NCI-H526 (cell line): ENCODE measurements around the gene HS6ST1.

Experiments
- DNase-seq, 2 experiments: peaks; one replicate each; lab custom pipeline; 2025; lab: John Stamatoyannopoulos, UW

Gene HS6ST1, protein sequence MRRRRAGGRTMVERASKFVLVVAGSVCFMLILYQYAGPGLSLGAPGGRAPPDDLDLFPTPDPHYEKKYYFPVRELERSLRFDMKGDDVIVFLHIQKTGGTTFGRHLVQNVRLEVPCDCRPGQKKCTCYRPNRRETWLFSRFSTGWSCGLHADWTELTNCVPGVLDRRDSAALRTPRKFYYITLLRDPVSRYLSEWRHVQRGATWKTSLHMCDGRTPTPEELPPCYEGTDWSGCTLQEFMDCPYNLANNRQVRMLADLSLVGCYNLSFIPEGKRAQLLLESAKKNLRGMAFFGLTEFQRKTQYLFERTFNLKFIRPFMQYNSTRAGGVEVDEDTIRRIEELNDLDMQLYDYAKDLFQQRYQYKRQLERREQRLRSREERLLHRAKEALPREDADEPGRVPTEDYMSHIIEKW

GRCh38 chr2:128318776-128319464, at the start of gene HS6ST1:
TSS of gene HS6ST1 (minus strand) at chr2:128318868. CDS start at chr2:128318563, 305 bp downstream.
- peak; percentile 27 to 93 for DNase-seq

DNA sequence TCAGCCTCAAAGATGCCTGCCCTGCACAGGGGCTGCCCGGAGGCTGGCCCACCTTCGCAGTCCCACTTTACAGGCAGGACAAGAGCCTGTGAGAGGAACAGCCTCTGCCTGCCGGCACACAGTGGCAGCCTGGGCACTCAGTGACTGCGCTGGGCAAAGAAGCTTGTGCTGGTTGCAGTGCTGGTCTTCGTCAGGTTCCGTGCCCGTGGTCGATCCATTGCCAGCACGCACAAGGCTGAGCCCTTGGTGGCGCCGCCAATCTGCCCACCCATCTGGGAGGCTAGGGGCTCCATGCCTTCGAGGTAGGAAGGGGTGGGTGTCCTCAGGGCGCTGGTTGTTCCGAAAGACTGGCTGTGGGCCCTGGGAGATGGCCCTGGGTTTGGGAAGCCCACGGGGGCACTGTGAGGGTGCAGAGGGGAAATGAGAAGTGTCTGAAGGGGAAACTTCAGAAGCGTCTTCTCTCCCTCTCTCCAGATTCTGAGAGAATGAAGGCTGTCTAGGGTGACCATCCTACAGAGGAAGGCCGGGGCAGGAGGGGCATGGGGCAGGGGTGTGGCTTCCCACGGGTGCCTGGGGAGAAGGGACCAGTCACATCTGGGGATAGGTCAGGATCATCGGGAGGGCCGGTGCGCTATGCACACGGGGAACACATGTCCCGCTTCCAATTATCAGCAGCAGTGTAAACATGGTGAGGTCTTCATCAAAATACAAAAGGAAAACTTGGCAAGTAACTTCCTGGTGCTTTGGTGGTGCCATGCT, 49.1 kb upstream of the HS6ST1 start:
- DNase-seq, result no peak

- DNase-seq, result no peak
Observed at GRCh38 chr2:128366713-128367511, 48.2 kb upstream of the HS6ST1 start.

DNA sequence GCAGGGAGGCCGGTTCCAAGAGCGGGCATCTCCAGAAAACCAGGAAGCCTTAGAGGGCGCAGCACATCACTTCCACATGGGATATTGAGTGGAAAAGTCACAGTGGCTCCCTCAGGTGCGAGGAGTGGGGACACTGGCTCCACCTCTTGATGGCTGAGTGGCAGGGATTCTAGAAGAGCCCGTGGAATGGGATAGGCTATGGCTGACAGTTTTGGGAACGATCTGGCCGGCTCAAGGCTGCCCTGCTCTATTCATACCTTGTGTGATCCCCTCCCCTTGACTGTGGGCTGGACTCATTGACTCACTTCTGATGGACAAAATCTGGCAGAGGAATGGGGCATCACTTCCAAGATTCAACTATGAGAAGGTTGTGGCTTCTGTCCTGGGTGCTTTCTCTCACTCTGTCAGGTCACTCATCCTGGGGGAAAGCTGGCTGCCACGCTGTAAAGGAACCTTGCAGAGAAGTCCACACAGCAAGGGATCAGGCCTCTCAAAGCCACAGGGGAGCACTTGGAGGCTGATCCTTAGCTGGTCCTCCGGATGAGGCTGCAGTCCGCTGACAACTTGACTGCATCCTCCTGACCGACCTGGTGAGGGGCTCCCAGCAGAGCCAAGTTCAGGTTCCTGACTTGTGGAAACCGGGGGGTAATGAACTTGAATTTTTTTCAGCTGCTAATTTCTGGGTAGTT, 46.7 kb upstream of the HS6ST1 start:
- no peak for DNase-seq

DNA sequence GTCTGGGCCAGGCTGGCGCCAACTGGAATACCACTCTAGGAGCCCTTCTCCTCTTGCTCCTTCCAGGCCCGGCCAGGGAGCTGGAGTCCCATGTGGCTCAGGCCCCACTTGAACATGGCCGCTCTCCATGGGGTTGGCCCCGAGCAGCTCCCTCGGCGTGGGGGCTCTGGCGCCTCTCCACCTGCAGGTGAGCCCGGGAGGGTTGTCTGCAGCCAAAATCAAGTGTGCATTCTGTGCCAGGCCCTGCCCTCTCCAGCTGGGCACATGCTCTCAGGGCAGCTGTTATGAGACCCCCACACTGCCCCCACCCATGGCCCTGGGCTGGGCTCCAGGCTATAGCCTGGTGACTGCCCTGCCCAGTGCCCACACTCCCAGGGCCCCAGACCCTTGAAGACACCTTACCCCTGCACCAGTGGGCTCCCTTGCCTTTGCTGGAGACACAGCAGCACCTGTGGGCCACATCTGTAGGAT, 45.8 kb upstream of the HS6ST1 start:
- DNase-seq, result no peak

- no peak for DNase-seq
Observed at GRCh38 chr2:128363934-128364361, 45.3 kb upstream of the HS6ST1 start.

DNA sequence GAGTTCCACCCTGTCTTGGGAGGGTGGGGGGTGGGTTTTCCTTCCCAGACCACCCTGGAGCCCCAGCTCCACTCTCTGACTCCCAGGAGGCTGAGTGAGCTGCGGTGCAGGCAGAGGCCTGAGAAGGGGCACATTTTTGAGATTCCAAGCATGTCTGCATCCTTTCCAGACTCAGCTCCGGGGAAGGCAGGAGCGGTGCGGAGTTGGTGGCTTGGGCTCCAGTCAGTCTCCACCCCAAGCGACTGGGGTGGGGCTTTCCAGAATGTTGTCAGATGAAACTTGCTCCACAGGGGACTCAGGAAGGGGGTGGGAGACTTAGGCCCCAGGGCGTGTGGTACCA, 44.2 kb upstream of the HS6ST1 start:
- no peak for DNase-seq

- no peak for DNase-seq
Observed at GRCh38 chr2:128362176-128362888, 43.7 kb upstream of the HS6ST1 start.

GRCh38 chr2:128361376-128362131, 42.9 kb upstream of the HS6ST1 start:
- no peak for DNase-seq

DNA sequence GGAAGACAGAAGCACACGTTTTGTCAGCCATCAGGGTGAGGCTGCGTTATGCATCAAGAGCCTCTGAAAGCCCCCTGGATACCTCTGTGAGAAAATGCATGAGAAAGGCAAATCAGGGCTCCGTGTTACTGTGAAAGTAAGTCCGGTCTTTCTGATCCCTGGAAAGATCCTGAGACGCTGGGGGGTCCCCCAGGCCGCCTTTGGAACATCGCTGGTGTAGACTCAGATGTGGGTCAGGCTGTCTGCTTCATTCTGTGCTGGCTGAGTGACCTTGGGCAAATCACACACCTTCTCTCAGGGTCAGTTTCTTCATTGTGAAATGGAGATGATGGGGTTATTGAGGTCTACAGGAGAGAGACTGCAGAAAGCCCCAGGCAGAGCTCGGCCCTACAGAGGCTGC, 42.0 kb upstream of the HS6ST1 start:
- DNase-seq, result no peak

DNA sequence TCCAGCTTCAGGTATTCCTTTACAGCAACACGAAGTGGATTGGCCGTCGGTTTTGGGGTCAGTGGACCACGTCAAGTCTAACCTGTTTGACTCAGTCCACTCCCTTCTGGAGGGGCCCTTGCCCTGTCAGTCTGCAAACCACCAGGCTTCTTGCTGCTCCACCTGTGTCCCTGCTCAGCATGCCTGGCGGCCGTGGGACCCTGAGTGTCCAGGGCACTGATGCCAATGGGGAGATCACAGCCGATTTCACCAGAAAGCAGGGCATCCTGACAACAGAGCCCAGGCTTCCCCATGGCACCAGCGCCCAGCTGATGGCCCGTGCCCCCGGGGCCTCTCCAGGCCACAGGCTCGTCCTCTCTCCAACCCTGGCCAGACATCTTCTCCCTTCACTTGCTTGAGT, 41.2 kb upstream of the HS6ST1 start:
- no peak for DNase-seq

DNA sequence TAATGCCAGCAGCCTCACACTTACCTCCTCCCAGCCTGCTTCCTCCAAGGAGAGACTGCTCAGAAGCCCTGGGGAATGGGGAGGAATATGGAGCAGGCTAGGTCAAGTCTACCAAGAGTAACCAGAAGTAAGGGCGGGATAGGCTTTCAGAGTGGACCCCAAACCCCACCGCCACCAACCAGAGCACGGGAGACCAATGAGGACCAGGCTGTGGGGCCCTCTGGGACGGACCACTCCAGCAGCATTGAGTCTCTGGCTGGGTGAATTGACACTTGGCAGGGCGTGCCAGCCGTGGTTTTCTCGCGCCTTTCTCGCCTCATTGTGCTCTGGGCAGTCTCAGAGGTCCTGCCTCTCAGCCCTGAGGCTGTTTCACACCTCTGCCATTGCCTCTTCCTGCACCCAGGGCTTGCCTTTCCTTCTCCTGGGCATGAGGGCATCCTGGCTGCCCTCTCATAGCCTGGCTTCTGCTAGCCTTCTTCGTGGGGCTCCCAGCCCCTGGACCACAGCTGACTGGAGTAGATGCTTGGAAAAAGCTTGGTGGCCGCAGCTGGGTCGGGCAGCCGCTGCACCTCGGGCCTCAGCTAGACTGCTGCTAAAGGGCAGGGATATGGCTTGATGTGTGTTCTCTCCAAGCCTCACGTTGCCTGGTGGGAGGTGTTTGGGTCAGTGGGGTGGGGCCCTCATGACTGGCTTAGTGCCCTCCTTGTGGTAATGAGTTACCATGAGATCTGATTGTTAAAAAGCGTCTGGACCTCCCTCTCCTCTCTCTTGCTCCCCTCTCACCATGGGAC, 40.5 kb upstream of the HS6ST1 start:
- DNase-seq, result no peak

GRCh38 chr2:128357506-128358370, 39.1 kb upstream of the HS6ST1 start:
- DNase-seq, result no peak

GRCh38 chr2:128356127-128356526, 37.5 kb upstream of the HS6ST1 start:
- peak; percentile 18 to 47 for DNase-seq

DNA sequence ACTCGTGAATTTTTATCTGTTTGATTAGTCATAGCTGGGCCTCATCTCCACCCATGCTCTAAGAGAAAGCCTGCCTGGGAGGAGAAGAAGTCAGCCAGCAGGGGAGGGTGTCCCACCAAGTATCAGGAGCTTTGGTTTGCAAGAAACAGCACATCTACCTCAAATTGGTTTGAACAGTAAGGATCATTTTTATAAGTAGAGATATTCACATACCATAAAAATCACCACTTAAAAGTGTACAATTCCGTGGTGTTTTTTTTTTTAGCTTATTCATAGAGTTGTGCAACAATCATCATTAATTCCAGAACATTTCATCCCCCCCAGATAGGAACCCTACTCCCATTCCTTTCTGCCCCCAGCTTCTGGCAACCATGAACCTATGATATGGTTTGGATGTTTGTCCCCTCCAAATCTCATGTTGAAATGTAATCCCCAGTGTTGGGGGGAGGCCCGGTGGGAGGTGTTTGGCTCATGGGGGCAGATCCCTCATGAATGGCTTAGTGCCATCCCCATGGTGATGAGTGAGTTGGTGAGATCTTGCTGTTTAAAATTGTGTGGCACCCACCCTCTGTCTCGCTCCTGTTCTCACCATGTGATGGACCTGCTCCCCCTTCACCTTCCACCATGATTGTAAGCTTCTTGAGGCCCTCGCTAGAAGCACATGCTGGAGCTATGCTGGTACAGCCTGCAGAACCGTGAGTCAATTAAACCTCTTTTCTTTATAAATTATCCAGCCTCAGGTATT, 36.2 kb upstream of the HS6ST1 start:
- DNase-seq, result no peak

DNA sequence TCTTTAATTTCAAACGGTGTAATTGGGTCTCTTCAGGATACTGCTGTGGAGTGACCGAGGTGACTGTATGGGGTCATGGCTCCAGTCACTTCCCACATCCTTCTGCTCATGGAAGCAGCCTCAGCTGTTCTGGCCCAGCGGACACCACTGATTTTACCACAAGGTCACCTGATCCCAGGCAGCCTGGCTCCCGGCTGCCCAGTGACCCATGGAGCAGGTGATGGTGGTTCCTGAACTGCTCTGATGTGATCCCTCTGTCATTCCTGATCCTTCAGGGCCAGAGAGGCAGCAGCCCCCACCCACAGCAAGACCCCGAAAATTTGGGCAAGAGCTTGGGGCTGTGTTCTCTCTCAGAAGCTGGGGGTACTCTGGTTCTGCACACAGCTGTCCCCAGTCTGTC, 35.5 kb upstream of the HS6ST1 start:
- DNase-seq, result no peak

- DNase-seq, result no peak
Observed at GRCh38 chr2:128350736-128351135, 32.1 kb upstream of the HS6ST1 start.
